Uterus (tissue), 2 donors: ENCODE measurements around the gene GYPE.
"Not testable (repeated sequence)": the region's sequence is repeated elsewhere in the genome, so short reads cannot be mapped to it uniquely, and the experiment has no call there.

Source experiments
- POLR2A ChIP-seq, 2 donors: fragments of 450-650 bp; IDR thresholded peaks; one replicate each; pipeline ENCODE4 v1.6.1; 2016; ENCODE audit warnings: antibody characterized with exemption in 2 of 2, mild to moderate bottlenecking in 1 of 2, moderate library complexity in 1 of 2
- TF ChIP-seq, protein P1 (sequence below), 4 experiments: fragments of 200-600 bp in 2 of 4; fragments of 450-650 bp in 2 of 4; sonication (generic) in 2 of 4; IDR thresholded peaks; one replicate each; pipeline ENCODE4 v1.5.1; 2016 to 2019; ENCODE audit warnings: antibody characterized with exemption in 4 of 4, mild to moderate bottlenecking in 2 of 4, moderate library complexity in 1 of 4

DNA sequence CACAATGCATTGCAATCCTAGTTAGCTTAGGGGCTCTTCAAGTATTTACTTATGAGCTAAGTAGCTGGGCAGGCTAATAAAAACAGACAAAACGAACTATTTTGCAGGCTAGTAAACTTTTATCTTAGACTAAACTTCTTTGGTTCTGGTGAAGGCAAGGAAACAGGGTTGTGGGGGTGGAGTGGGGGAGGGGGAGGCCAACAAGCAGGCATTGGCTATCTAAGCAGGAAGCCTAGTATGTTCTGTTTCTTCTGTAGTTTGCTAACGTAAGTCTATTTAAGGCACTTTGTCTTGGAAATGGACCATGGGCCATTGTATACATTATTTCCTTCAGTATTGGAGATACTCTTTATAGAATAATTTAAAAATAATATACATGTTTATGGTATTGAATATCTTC lies 35.3 kb upstream of the GYPE start:
- TF ChIP-seq, protein P1, sequence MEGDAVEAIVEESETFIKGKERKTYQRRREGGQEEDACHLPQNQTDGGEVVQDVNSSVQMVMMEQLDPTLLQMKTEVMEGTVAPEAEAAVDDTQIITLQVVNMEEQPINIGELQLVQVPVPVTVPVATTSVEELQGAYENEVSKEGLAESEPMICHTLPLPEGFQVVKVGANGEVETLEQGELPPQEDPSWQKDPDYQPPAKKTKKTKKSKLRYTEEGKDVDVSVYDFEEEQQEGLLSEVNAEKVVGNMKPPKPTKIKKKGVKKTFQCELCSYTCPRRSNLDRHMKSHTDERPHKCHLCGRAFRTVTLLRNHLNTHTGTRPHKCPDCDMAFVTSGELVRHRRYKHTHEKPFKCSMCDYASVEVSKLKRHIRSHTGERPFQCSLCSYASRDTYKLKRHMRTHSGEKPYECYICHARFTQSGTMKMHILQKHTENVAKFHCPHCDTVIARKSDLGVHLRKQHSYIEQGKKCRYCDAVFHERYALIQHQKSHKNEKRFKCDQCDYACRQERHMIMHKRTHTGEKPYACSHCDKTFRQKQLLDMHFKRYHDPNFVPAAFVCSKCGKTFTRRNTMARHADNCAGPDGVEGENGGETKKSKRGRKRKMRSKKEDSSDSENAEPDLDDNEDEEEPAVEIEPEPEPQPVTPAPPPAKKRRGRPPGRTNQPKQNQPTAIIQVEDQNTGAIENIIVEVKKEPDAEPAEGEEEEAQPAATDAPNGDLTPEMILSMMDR (IDR thresholded peaks at IDR 0.05) = not testable (repeated sequence)
- not testable (repeated sequence) for TF ChIP-seq POLR2A (IDR thresholded peaks at IDR 0.05)
